ENCODE data around the gene HDAC7.

HDAC7 gene

GRCh38 chr12:47828008-47828975 lies 8.6 kb upstream of the HDAC7 start:
- no peak for DNase-seq (ENCODE audit: extremely low spot score)
- POLR2A ChIA-PET = interaction anchor here (1.6 kb wide), 1 partner anchor 14 kb away, joined by 3 read pairs; no protein-coding TSS in a partner anchor
- CTCF ChIA-PET = interaction anchor here (1.3 to 23.4 kb wide), 8 partner anchors 7 to 112 kb away, joined by 4 to 685 read pairs (median 70); partner anchors contain the start of gene HDAC7
- TF ChIP-seq, protein P1, sequence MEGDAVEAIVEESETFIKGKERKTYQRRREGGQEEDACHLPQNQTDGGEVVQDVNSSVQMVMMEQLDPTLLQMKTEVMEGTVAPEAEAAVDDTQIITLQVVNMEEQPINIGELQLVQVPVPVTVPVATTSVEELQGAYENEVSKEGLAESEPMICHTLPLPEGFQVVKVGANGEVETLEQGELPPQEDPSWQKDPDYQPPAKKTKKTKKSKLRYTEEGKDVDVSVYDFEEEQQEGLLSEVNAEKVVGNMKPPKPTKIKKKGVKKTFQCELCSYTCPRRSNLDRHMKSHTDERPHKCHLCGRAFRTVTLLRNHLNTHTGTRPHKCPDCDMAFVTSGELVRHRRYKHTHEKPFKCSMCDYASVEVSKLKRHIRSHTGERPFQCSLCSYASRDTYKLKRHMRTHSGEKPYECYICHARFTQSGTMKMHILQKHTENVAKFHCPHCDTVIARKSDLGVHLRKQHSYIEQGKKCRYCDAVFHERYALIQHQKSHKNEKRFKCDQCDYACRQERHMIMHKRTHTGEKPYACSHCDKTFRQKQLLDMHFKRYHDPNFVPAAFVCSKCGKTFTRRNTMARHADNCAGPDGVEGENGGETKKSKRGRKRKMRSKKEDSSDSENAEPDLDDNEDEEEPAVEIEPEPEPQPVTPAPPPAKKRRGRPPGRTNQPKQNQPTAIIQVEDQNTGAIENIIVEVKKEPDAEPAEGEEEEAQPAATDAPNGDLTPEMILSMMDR (IDR thresholded peaks at IDR 0.05; ENCODE audit: control extremely low read depth, extremely low read depth, low read depth, missing control alignments) = no peak

DNA sequence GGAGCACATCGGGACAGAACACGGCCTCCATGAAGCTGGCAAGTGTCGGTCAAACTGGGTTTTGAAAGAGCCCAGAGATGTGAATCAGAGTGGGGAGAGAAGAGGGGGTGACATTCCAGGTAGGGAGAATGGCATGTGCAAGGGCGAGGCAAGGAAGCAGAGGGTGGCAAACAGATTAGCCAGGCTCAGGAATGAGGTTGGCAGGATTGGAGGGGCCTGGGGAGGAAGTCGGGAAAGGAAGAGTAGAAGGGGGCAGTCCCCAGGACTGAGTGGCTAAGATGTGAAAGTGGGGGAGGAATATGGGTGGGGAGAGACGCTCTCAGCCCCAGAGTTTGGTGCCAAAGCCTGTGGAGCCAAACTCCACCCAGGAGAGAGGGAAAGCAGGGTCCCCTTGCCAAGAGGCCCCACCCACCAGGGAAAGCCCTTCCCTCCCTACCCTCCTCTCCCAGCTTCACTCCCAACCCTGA lies 5.5 kb upstream of the HDAC7 start:
- TF ChIP-seq, protein P1 (IDR thresholded peaks at IDR 0.05; ENCODE audit: control extremely low read depth, extremely low read depth, low read depth, missing control alignments) = no peak
- ChIA-PET CTCF (interaction anchor here (1.9 to 23.4 kb wide), 2 partner anchors 13 to 25 kb away, joined by 10 to 685 read pairs; no protein-coding TSS in a partner anchor), POLR2A (no interaction called here)
- no peak for DNase-seq (ENCODE audit: extremely low spot score)

GRCh38 chr12:47824635-47825034 lies 4.9 kb upstream of the HDAC7 start:
- TF ChIP-seq, protein P1 (IDR thresholded peaks at IDR 0.05; ENCODE audit: control extremely low read depth, extremely low read depth, low read depth, missing control alignments) = no peak
- POLR2A ChIA-PET = no interaction called here
- CTCF ChIA-PET = interaction anchor here (1.9 to 23.4 kb wide), 2 partner anchors 13 to 25 kb away, joined by 10 to 685 read pairs; no protein-coding TSS in a partner anchor
- no peak for DNase-seq (ENCODE audit: extremely low spot score)

GRCh38 chr12:47824198-47824597 lies 4.5 kb upstream of the HDAC7 start:
- TF ChIP-seq, protein P1 (IDR thresholded peaks at IDR 0.05; ENCODE audit: control extremely low read depth, extremely low read depth, low read depth, missing control alignments) = no peak
- no peak for DNase-seq (ENCODE audit: extremely low spot score)
- ChIA-PET CTCF (interaction anchor here (1.9 to 23.4 kb wide), 2 partner anchors 14 to 24 kb away, joined by 10 to 685 read pairs; no protein-coding TSS in a partner anchor), POLR2A (no interaction called here)

DNA sequence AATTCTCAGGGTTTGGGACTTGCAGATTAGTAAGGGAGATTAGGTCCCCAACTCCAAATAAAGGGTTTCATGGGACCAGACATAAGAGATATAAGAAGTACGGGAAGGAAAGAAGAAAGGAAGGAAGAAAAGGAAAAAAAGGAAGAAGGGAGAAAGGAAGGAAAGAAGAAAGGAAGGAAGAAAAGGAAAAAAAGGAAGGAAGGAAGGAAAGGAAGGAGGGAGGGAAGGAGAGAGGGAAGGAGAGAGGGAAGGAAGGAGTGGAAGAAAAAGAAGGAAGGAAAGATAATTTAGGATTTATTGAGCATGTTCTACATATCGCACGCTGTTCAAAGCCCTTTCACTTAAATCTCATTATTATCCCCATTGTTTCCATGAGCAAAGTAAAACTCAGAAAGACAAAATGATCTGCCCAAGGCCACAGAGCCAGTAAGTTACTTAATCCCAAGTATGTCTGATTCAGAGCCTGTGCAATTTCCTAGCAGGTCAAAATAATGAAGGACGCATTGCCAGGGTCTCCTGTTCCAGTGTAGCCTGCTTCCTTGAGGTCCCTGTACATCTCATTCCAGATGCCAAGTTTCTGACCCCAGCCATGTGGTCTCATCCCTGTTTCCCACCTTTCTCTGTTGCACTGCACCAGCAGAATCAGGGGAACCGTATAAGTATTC lies 3.9 kb upstream of the HDAC7 start:
- TF ChIP-seq, protein P1 (IDR thresholded peaks at IDR 0.05; ENCODE audit: control extremely low read depth, extremely low read depth, low read depth, missing control alignments) = no peak
- ChIA-PET POLR2A (no interaction called here), CTCF (interaction anchor here (1.7 to 23.4 kb wide), 4 partner anchors 10 to 82 kb away, joined by 4 to 685 read pairs (median 135); no protein-coding TSS in a partner anchor)
- DNase-seq (ENCODE audit: extremely low spot score) = no peak

DNA sequence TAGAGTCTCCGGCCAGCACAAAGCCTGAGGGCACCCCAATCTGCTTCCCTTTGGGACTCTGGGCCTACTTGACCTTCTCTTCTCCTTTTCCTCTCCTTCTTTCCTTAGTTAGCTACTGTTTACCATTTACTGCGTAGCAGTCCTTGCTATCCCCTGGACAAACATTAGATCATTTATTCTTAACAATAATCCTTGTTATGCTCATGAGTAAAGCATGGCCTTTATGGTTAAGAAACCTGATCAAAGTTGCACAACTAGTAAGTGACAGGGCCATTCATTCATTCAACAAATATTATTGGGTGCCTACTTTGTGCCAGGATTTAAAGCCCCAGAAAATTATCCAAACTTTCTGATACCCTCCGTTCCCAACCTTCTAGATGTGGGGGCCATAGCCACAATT lies 3.2 kb upstream of the HDAC7 start:
- CTCF ChIA-PET = interaction anchor here (1.2 to 7.8 kb wide), 4 partner anchors 9 to 81 kb away, joined by 3 to 260 read pairs (median 4); no protein-coding TSS in a partner anchor

More for the DNA sequence above, 3.2 kb upstream of the HDAC7 start:
- POLR2A ChIA-PET = no interaction called here
- no peak for DNase-seq (ENCODE audit: extremely low spot score)
- TF ChIP-seq, protein P1 (IDR thresholded peaks at IDR 0.05; ENCODE audit: control extremely low read depth, extremely low read depth, low read depth, missing control alignments) = no peak

Measured in GM10248 (cell line).